HCEC 1CT (cell line): ENCODE results near the gene ARMH2.
"Not testable (repeated sequence)": the region's sequence is repeated elsewhere in the genome, so short reads cannot be mapped to it uniquely, and the experiment has no call there.

ENCODE experiments used
- DNase-seq: peaks from one replicate; pipeline ENCODE4 v3.0.0-alpha.2; 2017

ARMH2 gene

DNA sequence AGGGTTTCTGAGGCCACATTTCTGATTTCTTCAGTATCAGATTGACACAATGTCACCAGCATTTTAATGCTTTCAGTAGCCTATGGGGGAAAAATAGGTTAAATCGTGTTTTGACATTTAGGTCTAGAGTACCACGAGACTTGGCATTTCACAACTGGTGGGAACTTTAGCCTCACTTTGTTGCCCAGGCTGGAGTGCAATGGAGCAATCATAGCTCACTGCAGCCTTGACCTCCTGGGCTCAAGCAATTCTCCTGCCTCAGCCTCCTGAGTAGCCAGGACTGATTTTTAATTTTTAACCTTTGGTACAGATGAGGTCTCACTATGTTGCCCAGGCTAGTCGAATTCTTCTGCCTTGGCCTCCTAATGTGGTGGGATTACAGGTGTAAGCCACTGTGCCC is 11.0 kb upstream of the ARMH2 start:
- DNase-seq, result no peak

DNA sequence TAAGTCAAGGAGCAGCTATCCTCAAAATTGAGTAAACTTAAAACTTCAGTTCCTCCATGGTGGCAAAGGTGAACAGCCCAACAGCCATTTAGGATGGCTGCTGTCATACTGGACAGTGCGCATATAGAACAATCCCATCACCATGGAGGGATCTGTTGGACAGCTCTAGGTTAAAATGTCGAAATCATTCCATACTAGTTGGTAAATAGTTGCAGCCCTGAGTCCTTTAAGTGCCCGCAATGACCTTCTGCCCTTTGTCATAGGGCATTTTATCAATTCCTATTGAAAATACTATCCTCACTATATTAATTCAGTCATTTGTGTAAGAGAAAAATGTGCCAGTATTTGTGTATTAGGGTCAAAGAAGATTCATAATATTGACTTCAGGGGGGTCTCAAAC is 8.9 kb upstream of the ARMH2 start:
- DNase-seq, result no peak

DNA sequence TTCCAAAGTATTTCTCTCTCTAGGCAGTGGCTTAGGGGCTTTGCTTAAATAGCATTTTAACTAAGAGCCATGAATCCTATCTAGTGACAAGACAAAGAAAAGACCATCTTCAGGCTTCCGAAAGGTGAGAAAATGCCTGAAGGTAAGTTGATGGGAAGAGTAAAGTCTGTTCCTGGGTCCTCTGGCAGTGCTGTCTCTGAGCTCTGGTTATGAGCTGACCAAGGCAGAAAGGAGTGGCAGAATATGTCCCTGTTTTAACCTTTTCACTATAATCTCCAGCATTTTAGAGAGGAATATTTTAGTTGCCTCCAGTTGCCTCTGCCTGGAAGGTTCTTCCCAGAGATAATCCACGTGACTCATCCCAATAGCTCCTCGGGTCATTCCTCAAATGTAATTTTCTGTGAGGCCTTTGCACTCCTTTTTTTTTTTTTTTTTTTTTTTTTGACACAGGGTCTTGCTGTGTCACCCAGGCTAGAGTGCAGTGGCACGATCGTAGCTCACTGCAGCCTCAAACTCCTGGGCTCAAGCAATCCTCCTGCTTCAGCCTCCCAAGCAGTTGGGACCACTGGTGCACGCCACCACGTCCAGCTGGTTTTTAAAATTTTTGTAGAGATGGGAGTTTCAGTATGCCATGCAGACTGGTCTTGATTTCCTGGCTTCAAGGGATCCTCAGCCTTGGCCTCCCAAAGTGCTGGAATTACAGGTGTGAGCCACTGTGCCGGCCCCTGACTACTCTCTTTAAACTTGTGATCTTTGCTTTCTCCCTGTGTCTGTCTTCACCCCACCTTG is 3.7 kb upstream of the ARMH2 start:
- DNase-seq, result no peak

DNA sequence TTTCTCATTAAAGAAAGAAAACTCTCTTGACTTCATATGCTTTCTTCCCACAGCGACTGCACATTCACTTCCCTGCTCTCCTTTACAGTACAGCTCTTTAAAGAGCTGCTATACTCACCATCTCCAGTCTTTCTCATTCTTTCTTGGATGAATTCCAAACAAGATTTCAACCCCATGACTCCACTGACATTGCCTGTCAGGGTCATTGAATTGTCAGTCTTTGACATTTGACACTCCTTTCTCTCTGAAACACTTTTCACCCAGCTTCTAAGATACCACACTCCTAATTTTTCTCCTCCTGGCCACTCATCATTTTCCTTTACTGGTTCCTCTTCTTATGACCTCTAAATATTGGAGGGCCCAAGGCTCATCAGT is 811 bp upstream of the ARMH2 start:
- no peak for DNase-seq

DNA sequence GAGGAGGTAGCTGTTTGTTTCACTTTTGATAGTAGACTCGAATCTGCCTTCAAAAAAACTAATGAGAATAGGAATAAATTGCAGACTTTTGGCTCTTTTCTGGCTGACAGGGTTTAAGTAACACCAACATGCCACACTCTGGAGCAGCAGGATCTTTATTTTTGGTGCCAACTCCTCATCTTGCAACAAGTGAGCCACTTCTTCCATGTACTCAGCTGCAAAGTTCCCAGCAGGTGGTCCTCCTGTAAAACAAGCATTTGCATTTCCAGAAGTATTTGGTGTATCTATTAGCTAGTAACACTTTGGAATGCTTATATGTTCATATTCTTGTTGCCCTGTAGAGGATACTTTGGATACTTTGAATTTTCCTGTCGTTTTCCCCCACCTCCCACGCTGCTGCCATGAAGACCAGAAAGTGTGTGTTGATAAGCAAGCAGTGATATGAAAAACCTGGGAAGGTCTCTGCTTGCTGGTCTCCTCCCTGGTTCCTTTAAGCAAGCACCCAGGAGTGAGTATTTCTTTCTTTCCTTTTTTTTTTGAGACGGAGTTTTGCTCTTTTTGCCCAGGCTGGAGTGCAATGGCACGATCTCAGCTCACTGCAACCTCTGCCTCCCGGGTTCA is 1.0 kb downstream of the ARMH2 start:
- DNase-seq, result no peak

DNA sequence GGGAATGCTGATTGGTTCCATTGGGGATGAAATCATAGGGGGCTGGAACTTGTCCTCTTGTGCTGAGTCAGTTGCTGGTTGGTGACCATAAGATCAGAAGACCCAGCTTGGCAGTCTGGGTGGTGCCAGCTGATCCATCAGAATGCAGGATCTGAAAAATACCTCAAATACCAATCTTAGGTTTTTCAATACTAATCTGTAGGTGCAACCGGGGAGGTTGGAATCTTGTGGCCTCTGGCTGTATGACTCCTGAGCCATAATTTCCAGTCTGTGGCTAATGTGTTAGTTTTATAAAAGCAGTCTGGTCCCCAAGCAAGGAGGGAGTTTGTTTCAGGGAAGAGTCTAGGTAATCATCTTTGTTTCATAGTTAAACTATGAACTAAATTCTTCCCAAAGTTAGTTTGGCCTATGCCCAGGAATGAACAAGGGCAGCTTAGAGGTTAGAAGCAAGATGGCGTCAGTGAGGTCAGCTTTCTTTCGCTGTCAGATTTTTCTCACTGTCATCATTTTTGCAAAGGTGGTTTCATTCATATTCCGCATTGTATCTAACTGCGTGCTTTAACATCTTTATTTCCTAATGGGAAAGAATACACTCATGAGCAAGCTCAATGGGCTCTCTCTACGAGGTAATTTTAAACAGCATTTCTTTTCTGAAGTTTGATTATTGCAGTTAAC is 2.0 kb downstream of the ARMH2 start:
- DNase-seq, result no peak

DNA sequence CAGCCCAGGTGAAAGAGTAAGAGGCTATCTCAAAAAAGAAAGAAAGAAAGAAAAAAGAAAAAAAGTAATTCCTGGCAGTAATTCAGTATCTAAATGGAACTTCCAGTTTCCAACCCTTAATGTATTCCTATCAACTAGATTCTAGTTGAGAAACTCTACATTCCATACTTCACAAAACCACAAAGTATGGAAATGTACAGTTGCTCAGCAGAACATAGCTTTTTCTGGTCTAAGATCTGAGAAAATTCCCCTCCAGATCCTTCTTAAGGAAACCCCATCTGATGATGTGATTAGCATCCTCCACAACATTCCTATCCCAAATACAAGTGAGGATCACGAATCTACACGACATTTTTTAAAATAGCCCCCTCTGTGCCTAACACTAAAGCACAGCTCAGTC is 3.6 kb downstream of the ARMH2 start:
- DNase-seq, result no peak

DNA sequence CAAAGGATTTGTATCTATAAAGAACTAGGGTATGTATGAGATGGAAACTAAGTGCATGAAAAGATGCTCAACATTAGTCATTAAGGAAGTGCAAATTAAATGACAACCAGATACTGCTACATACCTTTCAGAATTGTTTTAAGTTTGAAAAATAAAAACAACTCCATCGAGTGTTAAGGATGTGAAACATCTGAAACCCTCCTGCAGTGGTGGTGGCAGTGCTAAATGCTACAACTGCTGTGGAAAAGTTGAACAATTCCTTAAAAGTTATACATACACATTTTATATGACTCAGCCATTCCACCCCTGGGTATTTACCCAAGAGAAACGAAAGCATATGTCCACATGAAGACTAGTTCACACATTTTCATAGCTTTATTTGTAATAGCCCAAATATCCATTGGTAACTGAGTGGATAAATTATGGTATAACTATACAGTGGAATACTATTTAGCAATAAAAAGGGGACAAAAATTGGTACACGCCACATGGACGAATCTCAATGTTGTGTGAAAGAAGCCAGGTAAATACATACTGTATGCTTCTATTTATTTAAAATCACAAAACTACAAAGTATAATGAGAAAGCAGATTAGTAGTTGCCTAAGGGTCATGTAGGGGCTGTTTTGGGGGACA is 10.6 kb downstream of the ARMH2 start:
- DNase-seq, result peak; percentile 22

DNA sequence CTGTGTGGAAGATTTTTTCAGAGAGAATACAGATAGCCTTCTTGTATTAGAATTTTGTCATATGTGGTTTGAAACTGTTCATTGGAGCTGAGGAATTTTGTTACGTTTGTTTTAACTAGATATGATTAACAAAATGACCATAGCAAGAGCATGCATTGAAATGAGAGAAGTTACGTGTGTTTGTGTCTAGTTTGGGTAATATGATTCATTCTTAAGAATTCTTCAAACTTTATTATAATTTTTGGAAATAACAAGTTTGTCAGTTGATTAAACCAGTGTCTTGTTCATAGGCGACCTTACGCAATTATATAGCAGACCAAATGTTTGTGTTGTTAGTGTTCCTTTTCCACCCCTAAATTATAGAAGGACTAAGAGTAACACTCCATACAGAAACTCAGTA is 18.5 kb downstream of the ARMH2 start:
- peak; percentile 63 for DNase-seq

DNA sequence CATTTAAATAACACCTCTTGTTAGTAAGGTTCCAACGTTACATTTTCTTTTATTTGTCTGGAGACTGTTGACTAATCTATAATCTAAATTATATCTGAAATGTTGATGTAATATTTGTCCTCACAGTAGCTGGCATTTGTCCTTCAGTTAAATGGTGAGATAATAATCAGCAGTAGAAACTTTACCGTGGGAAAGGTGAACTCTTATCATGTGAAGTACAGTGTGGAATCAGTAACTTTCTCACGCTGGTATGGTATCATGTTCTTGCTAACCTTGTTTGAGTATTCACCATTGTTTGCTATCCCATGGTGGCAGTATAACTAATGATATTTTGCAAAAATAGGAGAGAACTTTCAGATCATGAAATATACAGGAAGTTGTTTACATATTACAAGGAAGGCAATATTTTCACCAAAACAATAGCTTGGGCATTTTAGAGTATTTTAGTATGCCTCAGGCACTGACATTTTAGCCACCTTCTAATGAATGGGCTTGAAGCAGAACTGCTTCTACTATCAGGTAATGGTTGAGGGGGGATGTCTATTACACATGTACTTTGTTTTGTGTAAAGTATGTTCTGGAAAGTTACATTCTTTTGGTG is 19.2 kb downstream of the ARMH2 start:
- no peak for DNase-seq

DNA sequence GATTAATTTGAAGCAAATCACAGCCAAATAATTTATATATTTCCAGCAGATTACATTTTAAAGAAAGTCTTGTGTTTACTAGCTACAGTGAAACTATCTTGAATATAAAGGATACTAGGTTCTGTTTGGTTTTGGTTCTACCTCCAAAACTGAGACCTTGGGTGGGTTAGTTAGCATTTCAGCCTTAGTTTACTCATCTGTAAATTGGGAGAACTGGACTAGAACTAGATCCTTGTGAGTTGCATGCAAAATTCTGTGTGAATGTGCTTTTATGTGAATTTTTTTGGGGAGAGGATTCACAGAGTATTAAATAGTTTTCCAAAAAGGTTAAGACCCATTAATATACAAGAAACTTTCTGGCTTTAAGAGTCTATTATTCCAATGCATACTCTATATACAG is 19.8 kb downstream of the ARMH2 start:
- DNase-seq, result no peak

DNA sequence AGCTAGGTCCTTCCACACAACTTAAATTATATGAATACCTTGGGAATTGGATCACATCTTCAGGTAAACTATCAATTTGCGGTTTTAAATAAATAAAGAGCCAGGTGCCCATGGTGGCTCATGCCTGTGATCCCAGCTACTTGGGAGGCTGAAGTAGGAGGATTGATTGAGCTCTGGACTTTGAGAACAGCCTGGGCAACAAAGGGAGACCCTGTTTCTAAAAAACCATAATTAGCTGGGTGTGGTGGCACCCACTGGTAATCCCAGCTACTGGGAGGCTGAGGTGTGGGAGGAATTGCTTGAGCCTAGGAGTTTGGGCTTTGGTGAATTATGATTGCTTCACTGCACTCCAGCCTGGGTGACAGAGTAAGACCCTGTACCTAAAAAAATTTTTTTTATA is 20.6 kb downstream of the ARMH2 start:
- no peak for DNase-seq

DNA sequence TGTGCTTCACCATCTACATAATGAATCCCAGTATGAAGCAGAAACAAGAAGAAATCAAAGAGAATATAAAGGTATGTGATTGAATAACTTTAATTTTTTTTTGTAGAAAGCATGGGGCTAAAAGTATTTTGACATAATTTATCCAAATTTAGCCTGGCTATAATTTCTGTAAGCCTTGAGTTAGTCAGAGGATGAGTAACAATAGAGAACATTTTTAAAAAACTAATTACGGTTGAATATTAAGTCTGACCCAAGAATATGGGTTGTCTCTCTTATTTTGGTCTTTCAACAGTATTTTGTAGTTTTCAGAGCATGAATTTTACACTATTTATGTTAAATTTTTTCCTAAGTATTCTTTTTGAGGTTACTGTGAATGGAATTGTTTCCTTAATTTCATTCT is 21.5 kb downstream of the ARMH2 start:
- DNase-seq, result peak; percentile 23

DNA sequence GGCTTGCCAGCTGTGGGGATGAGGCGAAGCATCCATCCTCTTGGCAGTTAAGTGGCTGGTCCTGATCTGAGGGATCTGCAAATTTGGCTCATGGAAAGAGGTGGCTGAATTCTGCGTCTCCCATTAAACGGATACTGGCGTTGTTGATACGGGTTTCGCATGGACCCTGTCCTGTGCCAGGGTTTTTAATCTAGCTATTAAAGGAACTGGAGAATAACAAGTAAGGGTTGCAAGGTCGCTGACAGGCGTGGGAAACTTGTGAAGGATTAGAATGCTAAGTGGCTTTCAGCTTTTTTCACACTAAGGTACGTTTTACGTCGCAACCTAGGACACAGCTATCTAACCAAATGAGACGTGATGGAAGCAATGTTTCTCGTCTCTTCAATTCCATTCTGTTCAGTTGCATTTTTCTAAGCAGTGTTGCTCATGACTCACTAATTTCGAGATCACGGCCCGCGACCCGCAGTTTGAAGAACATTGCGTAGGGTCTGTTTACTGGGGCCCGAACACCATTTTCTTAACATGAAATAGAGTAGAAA is 23.1 kb downstream of the ARMH2 start:
- peak; percentile 56 for DNase-seq

DNA sequence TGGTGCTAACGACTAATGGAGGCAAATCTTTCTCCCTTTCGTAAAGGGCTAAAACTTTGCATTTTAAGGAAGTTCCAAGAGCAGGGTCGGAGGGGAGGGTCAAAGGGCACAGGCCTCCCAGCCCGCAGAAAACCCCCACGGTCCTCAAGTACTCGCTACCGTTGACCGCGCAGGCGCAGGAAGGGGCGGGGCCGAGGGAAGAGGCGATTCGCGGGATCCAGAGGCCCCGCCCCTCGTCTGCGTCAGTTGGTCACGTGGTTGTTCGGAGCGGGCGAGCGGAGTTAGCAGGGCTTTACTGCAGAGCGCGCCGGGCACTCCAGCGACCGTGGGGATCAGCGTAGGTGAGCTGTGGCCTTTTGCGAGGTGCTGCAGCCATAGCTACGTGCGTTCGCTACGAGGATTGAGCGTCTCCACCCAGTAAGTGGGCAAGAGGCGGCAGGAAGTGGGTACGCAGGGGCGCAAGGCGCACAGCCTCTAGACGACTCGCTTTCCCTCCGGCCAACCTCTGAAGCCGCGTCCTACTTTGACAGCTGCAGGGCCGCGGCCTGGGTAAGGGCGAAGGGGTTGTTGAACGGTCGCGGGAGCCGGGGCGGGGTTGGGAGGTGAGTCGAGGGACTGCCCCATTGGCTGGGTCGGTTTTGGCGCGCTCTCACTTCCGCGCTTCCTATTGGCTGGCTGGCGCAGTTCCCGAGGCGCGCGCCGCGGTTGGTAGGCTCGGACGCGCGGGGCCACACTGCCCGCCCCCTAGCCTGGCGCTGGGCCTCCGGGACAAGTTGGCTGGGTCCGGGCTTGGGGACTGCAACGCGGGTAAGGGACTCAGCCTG is 23.8 kb downstream of the ARMH2 start, which contains the start of gene GMNN:
Gene GMNN (plus strand): TSS at position 242 of the 824 bp plus-strand sequence. CDS start 2,310 bp downstream, outside the sequence.
- DNase-seq, result peak; percentile 93

DNA sequence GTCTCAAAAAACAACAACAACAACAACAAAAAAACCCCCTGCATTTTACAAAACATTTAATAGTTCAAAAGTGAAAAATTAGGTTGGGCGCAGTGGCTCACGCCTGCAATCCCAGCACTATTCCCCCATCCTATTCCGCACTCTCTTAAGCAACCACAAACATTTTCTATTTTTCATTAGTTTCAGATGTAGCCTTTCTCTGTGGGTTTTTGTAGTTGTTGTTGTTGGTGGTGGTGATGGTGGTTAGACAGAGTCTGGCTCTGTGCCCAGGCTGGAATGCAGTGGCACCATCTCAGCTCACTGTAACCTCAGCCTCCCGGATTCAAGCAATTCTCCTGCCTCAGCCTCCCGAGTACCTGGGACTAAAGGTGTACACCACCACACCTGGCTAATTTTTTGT is 30.4 kb downstream of the ARMH2 start:
- DNase-seq, result no peak

DNA sequence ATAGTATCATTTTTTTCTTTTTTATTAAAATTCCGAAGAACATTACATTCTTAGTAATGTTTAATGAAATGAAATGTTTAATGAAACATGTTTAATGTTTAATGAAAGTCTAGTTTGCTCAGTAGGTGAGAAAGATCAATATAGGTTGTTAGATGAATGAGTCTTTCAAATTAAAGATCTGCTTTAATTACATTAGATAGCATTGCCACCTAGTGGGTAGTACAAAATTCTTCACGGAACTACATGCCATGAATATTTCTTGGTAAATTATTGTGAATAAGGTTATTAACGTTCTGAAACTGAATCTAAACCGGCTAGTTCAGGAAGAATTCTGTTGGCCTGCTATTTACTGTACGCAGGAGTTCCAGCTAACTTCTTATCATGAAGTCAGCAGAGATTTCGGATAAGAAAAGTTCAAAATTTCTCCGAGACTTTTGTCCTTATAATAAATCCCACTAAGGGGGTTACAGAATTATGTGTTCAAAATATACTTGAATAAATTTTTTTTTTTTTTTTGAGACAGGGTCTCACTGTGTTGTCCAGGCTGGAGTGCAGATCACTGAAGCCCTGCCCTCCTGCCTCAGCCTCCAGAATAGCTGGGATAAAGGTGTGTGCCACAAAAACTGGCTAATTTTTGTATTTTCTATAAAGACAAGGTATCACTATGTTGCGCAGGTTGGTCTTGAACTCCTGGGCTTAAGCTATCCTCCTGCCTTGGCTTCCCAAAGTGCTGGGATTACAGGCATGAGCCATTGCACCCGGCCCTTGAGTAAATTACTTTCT is 31.8 kb downstream of the ARMH2 start:
- peak; percentile 59 for DNase-seq

DNA sequence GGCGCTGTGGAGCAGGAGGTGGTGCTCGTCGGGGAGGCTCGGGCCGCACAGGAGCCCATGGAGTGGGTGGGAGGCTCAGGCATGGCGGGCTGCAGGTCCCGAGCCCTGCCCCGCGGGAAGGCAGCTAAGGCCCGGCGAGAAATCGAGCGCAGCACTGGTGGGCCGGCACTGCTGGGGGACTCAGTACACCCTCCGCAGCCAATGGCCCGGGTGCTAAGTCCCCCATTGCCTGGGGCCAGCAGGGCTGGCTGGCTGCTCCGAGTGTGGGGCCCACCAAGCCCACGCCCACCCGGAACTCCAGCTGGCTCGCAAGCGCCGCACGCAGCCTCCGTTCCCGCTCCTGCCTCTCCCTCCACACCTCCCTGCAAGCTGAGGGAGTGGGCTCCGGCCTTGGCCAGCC is 32.7 kb downstream of the ARMH2 start:
- not testable (repeated sequence) for DNase-seq

DNA sequence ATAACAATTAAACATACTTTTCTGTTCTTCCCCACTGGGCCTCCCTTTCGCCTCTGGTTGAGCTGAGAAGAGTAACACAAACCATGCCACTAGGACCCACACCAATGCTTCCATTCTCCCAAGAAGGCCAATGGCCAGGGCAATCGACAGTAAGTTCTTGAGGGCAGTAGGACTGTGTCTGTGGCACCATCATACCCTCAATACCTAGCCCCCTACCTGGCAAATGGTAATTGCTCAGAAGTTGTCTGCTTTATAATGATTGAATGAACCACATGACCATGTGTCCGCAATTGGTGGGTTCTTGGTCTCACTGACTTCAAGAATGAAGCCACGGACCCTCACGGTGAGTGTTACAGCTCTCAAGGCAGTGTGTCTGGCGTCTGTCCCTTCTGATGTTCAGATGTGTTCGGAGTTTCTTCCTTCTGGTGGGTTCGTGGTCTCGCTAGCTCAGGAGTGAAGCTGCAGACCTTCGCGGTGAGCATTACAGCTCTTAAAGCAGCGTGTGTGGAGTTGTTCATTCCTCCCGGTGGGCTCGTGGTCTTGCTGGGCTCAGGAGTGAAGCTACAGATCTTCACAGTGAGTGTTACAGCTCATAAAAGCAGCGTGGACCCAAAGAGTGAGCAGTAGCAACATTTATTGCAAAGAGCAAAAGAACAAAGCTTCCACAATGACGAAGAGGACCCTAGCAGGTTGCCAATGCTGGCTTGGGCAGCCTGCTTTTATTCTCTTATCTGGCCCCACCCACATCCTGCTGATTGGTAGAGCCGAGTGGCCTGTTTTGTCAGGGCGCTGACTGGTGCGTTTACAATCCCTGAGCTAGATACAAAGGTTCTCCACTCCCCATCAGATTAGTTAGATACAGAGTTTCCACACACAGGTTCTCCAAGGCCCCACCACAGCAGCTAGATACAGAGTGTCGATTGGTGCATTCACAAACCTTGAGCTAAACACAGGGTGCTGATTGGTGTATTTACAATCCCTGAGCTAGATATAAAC is 33.6 kb downstream of the ARMH2 start:
- DNase-seq, result not testable (repeated sequence)

DNA sequence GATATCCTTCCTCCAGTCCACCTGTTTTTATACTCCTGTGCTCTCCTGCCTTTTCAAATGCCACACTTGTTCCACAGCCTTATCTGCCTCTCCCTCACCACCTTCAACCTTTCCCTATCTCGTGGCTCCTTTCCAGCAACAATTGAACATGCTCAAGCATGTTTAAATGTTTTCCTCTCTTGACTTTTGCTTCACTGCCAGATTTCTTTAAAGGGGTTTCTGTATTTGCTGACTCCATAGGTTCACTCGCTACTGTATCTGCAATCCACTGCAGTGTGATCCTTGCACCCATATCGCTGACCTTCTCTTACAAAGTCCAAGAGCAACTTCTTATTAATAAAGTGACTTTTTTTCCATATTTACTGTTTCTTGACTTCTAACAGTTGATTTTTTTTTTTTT is 35.1 kb downstream of the ARMH2 start:
- DNase-seq, result no peak
